ENCODE measurements around the gene NLN. TPM values are rescaled to one million over a fixed set of nuclear protein-coding genes. Genes with fewer than 3 reads are reported as not detected.

NLN gene
- total and polyA plus RNA-seq, 2 donors from 2014 or later, result 6.2 to 25.0 TPM

- Histone ChIP-seq H3K27me3 (ENCODE audit: control insufficient read depth, insufficient read depth, low read length) (no peaks in the 10 kb centered on the region), H3K27ac (ENCODE audit: low read depth in 2 of 2, low read length in 2 of 2) (no peak overlapping the region), H3K4me1 (ENCODE audit: control insufficient read depth in 2 of 3, insufficient read depth in 2 of 3, low read depth in 1 of 3, low read length in 3 of 3) (no peaks in the 10 kb centered on the region), H3K9ac (ENCODE audit: low read length in 3 of 3) (no peak overlapping the region), H3K36me3 (ENCODE audit: control insufficient read depth in 2 of 3, insufficient read depth in 3 of 3, low read length in 3 of 3) (no peaks in the 10 kb centered on the region), H3K9me3 (ENCODE audit: control insufficient read depth in 2 of 3, insufficient read depth in 1 of 3, low read length in 3 of 3) (no peaks in the 10 kb centered on the region), H3K4me3 (ENCODE audit: low read length in 3 of 3) (no peak overlapping the region)
- intact Hi-C loops (cut with DNase I), result no loop called here
- no peak for FAIRE-seq
- TF ChIP-seq CTCF (IDR thresholded peaks at IDR 0.05; ENCODE audit: borderline replicate concordance, extremely low read depth, insufficient read depth), result no peak
- DNase-seq, result no peak
These were observed 109.3 kb downstream of the NLN start for GRCh38 chr5:65831276-65831675.

GRCh38 chr5:65832152-65832551, 110.1 kb downstream of the NLN start:
- DNase-seq (no peak), FAIRE-seq (no peak)

GRCh38 chr5:65832603-65833228, 110.7 kb downstream of the NLN start:
- Histone ChIP-seq H3K27me3 (ENCODE audit: control insufficient read depth, insufficient read depth, low read length) (no peaks in the 10 kb centered on the region), H3K36me3 (ENCODE audit: control insufficient read depth in 2 of 3, insufficient read depth in 3 of 3, low read length in 3 of 3) (no peaks in the 10 kb centered on the region), H3K4me3 (ENCODE audit: low read length in 3 of 3) (no peak overlapping the region), H3K4me1 (ENCODE audit: control insufficient read depth in 2 of 3, insufficient read depth in 2 of 3, low read depth in 1 of 3, low read length in 3 of 3) (no peaks in the 10 kb centered on the region), H3K9ac (ENCODE audit: low read length in 3 of 3) (no peak overlapping the region), H3K9me3 (ENCODE audit: control insufficient read depth in 2 of 3, insufficient read depth in 1 of 3, low read length in 3 of 3) (no peaks in the 10 kb centered on the region), H3K27ac (ENCODE audit: low read depth in 2 of 2, low read length in 2 of 2) (no peak overlapping the region)
- intact Hi-C loops (cut with DNase I), result no loop called here
- DNase-seq, result no peak
- FAIRE-seq, result no peak
- TF ChIP-seq CTCF (IDR thresholded peaks at IDR 0.05; ENCODE audit: borderline replicate concordance, extremely low read depth, insufficient read depth), result no peak

More at GRCh38 chr5:65832152-65832551, 110.1 kb downstream of the NLN start:
- intact Hi-C loops (cut with DNase I), result no loop called here
- Histone ChIP-seq H3K27me3 (ENCODE audit: control insufficient read depth, insufficient read depth, low read length) (no peaks in the 10 kb centered on the region), H3K9ac (ENCODE audit: low read length in 3 of 3) (no peak overlapping the region), H3K27ac (ENCODE audit: low read depth in 2 of 2, low read length in 2 of 2) (no peak overlapping the region), H3K36me3 (ENCODE audit: control insufficient read depth in 2 of 3, insufficient read depth in 3 of 3, low read length in 3 of 3) (no peaks in the 10 kb centered on the region), H3K9me3 (ENCODE audit: control insufficient read depth in 2 of 3, insufficient read depth in 1 of 3, low read length in 3 of 3) (no peaks in the 10 kb centered on the region), H3K4me1 (ENCODE audit: control insufficient read depth in 2 of 3, insufficient read depth in 2 of 3, low read depth in 1 of 3, low read length in 3 of 3) (no peaks in the 10 kb centered on the region), H3K4me3 (ENCODE audit: low read length in 3 of 3) (no peak overlapping the region)
- TF ChIP-seq CTCF (IDR thresholded peaks at IDR 0.05; ENCODE audit: borderline replicate concordance, extremely low read depth, insufficient read depth), result no peak

- no peak for DNase-seq
- no peaks in the 10 kb centered on the region for H3K36me3 ChIP-seq (ENCODE audit: control insufficient read depth in 2 of 3, insufficient read depth in 3 of 3, low read length in 3 of 3)
- no peak for TF ChIP-seq CTCF (IDR thresholded peaks at IDR 0.05; ENCODE audit: borderline replicate concordance, extremely low read depth, insufficient read depth)
- H3K9ac ChIP-seq (ENCODE audit: low read length in 3 of 3), result no peak overlapping the region
- H3K4me3 ChIP-seq (ENCODE audit: low read length in 3 of 3), result no peak overlapping the region
- H3K9me3 ChIP-seq (ENCODE audit: control insufficient read depth in 2 of 3, insufficient read depth in 1 of 3, low read length in 3 of 3), result no peaks in the 10 kb centered on the region
- H3K27me3 ChIP-seq (ENCODE audit: control insufficient read depth, insufficient read depth, low read length), result no peaks in the 10 kb centered on the region
- no peak for FAIRE-seq
- intact Hi-C loops (cut with DNase I), result no loop called here
- H3K4me1 ChIP-seq (ENCODE audit: control insufficient read depth in 2 of 3, insufficient read depth in 2 of 3, low read depth in 1 of 3, low read length in 3 of 3), result no peaks in the 10 kb centered on the region
- no peak overlapping the region for H3K27ac ChIP-seq (ENCODE audit: low read depth in 2 of 2, low read length in 2 of 2)
These were observed 111.8 kb downstream of the NLN start for GRCh38 chr5:65833780-65834179.

Data from kidney (tissue), 14 donors.